ENCODE measurements around the gene AP1S1. TPM values are rescaled to one million over a fixed set of nuclear protein-coding genes. Genes with fewer than 3 reads are reported as not detected.

Gene AP1S1
- total RNA-seq, 6 experiments from 2014 or later, result 24.0 to 56.5 (median 26.4) TPM

- Histone ChIP-seq H3K36me3 (peaks cover 0 to 2% (median 0%) of the 10 kb centered on the region in 4 donors), H3K9me3 (no peaks in the 10 kb centered on the region), H3K4me1 (peaks cover 0 to 21% (median 0%) of the 10 kb centered on the region in 4 donors), H3K27me3 (peaks cover 0 to 9% of the 10 kb centered on the region in 2 donors), H3K27ac (no peak overlapping the region), H3K4me3 (no peak overlapping the region)
- TF ChIP-seq POLR2A (IDR thresholded peaks at IDR 0.05) (no peak), CTCF (IDR thresholded peaks at IDR 0.05) (no peak)
- no peak for DNase-seq
- ATAC-seq, result no peak
- intact Hi-C loops (cut with DNase I), result loop anchor here in 1 of 2 donors (10.0 kb wide), 1 partner anchor 125 kb away; no protein-coding TSS in a partner anchor
- WGBS (ENCODE audit: insufficient coverage, low coverage, low lambda C conversion rate, missing lambda C conversion rate), result 69% methylated on average over 12 of the region's 31 CpGs
These were observed 5.7 kb downstream of the AP1S1 start for GRCh38 chr7:101159696-101160674.

GRCh38 chr7:101160910-101161309 lies 6.6 kb downstream of the AP1S1 start:
- H3K27me3 ChIP-seq, result peaks cover 0 to 16% of the 10 kb centered on the region in 2 donors
- DNase-seq, result no peak
- H3K36me3 ChIP-seq, result peaks cover 0 to 2% (median 0%) of the 10 kb centered on the region in 4 donors
- no peak for TF ChIP-seq POLR2A (IDR thresholded peaks at IDR 0.05)
- no peak for TF ChIP-seq CTCF (IDR thresholded peaks at IDR 0.05)
- H3K4me3 ChIP-seq, result no peak overlapping the region
- no peak overlapping the region for H3K27ac ChIP-seq
- H3K9me3 ChIP-seq, result no peaks in the 10 kb centered on the region
- ATAC-seq, result no peak
- H3K4me1 ChIP-seq, result peaks cover 0 to 23% (median 0%) of the 10 kb centered on the region in 4 donors
- intact Hi-C loops (cut with DNase I), result loop anchor here in 1 of 2 donors (10.0 kb wide), 1 partner anchor 124 kb away; no protein-coding TSS in a partner anchor

- TF ChIP-seq POLR2A (IDR thresholded peaks at IDR 0.05) (no peak), CTCF (IDR thresholded peaks at IDR 0.05) (no peak)
- ATAC-seq (no peak), DNase-seq (no peak)
- WGBS (ENCODE audit: insufficient coverage, low coverage, low lambda C conversion rate, missing lambda C conversion rate), result 79% methylated on average over 8 of the region's 17 CpGs
- Histone ChIP-seq H3K4me3 (no peak overlapping the region), H3K4me1 (peaks cover 0 to 22% (median 0%) of the 10 kb centered on the region in 4 donors), H3K27ac (no peak overlapping the region), H3K9me3 (no peaks in the 10 kb centered on the region), H3K36me3 (peaks cover 0 to 2% (median 0%) of the 10 kb centered on the region in 4 donors), H3K27me3 (peaks cover 0 to 19% of the 10 kb centered on the region in 2 donors)
- intact Hi-C loops (cut with DNase I), result loop anchor here in 1 of 2 donors (10.0 kb wide), 1 partner anchor 123 kb away; no protein-coding TSS in a partner anchor
These were observed 7.6 kb downstream of the AP1S1 start for GRCh38 chr7:101161692-101162471.

DNA sequence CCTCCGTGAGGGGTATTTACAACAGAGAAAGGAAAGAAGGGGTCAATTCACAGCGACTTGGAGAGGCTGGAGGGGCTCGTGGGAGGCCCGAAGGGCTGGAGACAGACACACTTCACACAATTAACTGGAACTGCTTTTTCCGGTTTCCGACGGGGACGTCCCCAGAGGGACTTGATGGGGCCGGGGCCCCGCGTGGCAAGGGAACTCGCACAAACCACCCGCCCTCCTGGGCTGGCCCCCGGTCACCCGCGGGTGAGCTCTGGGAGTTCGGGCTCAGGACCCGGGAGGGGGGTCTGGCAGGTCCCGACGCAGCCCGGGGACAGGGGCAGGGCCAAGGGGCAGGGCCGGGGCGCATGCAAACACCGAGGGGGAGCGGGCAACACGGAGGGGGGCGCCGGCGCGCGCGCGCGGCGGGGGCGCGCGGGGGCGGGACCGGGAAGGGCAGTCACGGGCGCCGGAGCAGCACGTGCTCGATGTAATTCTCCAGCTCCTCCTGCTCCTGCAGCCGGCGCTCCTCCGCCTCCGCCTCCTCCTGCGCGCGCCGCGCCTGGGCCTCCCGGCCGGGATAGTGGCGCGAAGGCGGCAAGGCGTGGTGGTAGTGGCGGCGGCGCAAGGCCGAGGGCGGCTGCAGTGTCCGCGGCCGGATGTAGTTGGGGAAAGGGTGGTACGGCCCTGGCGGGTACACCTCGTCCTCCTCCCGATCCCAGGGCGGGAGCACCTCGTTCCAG lies 8.4 kb downstream of the AP1S1 start:
- intact Hi-C loops (cut with DNase I), result loop anchor here in 1 of 2 donors (10.0 kb wide), 1 partner anchor 122 kb away; no protein-coding TSS in a partner anchor
- Histone ChIP-seq H3K4me3 (no peak overlapping the region), H3K4me1 (peaks cover 0 to 20% (median 0%) of the 10 kb centered on the region in 4 donors), H3K27me3 (peaks cover 0 to 19% of the 10 kb centered on the region in 2 donors), H3K27ac (no peak overlapping the region), H3K9me3 (no peaks in the 10 kb centered on the region), H3K36me3 (peaks cover 0 to under 1% (median 0%) of the 10 kb centered on the region in 4 donors)
- ATAC-seq (no peak), DNase-seq (no peak)
- no peak for TF ChIP-seq CTCF (IDR thresholded peaks at IDR 0.05)
- no peak for TF ChIP-seq POLR2A (IDR thresholded peaks at IDR 0.05)
- WGBS (ENCODE audit: insufficient coverage, low coverage, low lambda C conversion rate, missing lambda C conversion rate), result 5% methylated on average over 20 of the region's 74 CpGs

All from right lobe of liver (tissue), 6 donors.